ENCODE measurements around the gene OR4M1. TPM values are rescaled to one million over a fixed set of nuclear protein-coding genes. Genes with fewer than 3 reads are reported as not detected.
"Not testable (repeated sequence)": the region's sequence is repeated elsewhere in the genome, so short reads cannot be mapped to it uniquely, and the experiment has no call there.

Gene OR4M1
- polyA plus RNA-seq, 3 donors = not detected

DNA sequence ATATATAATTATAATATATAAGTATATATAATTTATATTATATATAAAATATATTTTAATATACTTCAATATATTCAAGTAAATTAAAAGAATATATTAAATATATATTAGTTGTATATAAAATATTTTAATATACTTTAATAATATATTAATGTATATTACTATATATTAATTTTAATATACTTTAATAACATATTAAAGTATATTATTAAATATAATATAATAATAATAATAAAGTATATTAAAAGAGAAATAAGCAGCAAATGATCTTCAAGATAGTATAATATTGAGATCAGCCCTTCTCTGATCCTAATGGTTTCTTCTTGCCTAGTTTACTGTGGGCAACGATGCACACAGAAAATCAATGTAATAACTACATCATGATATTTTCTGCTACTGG, 2.3 kb downstream of the OR4M1 start:
- no peaks in the 10 kb centered on the region for H3K4me1 ChIP-seq (ENCODE audit: control insufficient read depth in 1 of 2, insufficient read depth in 2 of 2, low read length in 2 of 2)
- H3K4me3 ChIP-seq (replicated peaks in 1 of 3; ENCODE audit: low read depth in 2 of 3, low read length in 3 of 3) = no peak overlapping the region
- no peak overlapping the region for H3K27ac ChIP-seq (ENCODE audit: low read depth in 1 of 2, low read length in 2 of 2)
- TF ChIP-seq, protein P1, sequence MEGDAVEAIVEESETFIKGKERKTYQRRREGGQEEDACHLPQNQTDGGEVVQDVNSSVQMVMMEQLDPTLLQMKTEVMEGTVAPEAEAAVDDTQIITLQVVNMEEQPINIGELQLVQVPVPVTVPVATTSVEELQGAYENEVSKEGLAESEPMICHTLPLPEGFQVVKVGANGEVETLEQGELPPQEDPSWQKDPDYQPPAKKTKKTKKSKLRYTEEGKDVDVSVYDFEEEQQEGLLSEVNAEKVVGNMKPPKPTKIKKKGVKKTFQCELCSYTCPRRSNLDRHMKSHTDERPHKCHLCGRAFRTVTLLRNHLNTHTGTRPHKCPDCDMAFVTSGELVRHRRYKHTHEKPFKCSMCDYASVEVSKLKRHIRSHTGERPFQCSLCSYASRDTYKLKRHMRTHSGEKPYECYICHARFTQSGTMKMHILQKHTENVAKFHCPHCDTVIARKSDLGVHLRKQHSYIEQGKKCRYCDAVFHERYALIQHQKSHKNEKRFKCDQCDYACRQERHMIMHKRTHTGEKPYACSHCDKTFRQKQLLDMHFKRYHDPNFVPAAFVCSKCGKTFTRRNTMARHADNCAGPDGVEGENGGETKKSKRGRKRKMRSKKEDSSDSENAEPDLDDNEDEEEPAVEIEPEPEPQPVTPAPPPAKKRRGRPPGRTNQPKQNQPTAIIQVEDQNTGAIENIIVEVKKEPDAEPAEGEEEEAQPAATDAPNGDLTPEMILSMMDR (IDR thresholded peaks at IDR 0.05) = no peak
- H2AFZ ChIP-seq (ENCODE audit: insufficient read depth, low read depth, low read length, poor library complexity, severe bottlenecking) = no peak overlapping the region
- WGBS (ENCODE audit: insufficient coverage) = no CpG with 5 or more reads among the region's 1 CpG
- peaks cover 14 to 15% of the 10 kb centered on the region in 2 donors for H3K9me3 ChIP-seq (replicated peaks in 1 of 2; ENCODE audit: control insufficient read depth in 1 of 2, insufficient read depth in 1 of 2, low read length in 2 of 2)
- Mint-ChIP-seq H3K27ac (no peak overlapping the region), H3K9me3 (peaks cover 7 to 20% (median 12%) of the 10 kb centered on the region in 7 donors), H3K4me1 (no peaks in the 10 kb centered on the region), H3K27me3 (ENCODE audit: low read depth in 3 of 3) (peaks cover 0 to 3% (median 0%) of the 10 kb centered on the region in 3 donors), H3K36me3 (no peaks in the 10 kb centered on the region), H3K4me3 (no peak overlapping the region)
- H3K27me3 ChIP-seq (ENCODE audit: control insufficient read depth in 2 of 2, insufficient read depth in 2 of 2, low read length in 2 of 2) = no peaks in the 10 kb centered on the region
- H3K4me2 ChIP-seq (replicated peaks; ENCODE audit: extremely low read depth, low read length, poor library complexity, severe bottlenecking) = no peak overlapping the region
- no peaks in the 10 kb centered on the region for H3K79me2 ChIP-seq (ENCODE audit: insufficient read depth, low read length)
- H3K36me3 ChIP-seq (replicated peaks in 1 of 2; ENCODE audit: control insufficient read depth in 1 of 2, insufficient read depth in 2 of 2, low read length in 2 of 2) = no peaks in the 10 kb centered on the region
- DNase-seq = no peak
- H4K20me1 ChIP-seq (ENCODE audit: insufficient read depth, low read length) = no peaks in the 10 kb centered on the region
- intact Hi-C loops (cut with micrococcal nuclease) = no loop called here
- no peak overlapping the region for H3K9ac ChIP-seq (ENCODE audit: insufficient read depth, low read length, poor library complexity, severe bottlenecking)

DNA sequence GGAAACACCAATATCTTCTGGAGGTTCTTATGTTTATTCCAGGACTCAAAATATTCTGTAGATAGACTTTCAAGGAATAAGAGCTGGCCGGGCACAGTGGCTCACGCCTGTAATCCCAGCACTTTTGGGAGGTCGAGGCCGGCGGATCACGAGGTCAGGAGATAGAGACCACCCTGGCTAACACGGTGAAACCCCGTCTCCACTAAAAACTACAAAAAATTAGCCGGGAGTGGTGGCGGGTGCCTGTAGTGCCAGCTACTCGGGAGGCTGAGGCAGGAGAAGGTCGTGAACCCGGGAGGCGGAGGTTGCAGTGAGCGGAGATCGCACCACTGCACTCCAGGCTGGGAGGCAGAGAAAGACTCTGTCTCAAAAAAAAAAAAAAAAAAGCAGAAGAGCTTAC, 12.5 kb downstream of the OR4M1 start:
- intact Hi-C loops (cut with micrococcal nuclease); H3K4me1 ChIP-seq (ENCODE audit: control insufficient read depth in 1 of 2, insufficient read depth in 2 of 2, low read length in 2 of 2): not testable (repeated sequence)
- WGBS (ENCODE audit: insufficient coverage) = 86% methylated on average over 13 of the region's 16 CpGs

DNA sequence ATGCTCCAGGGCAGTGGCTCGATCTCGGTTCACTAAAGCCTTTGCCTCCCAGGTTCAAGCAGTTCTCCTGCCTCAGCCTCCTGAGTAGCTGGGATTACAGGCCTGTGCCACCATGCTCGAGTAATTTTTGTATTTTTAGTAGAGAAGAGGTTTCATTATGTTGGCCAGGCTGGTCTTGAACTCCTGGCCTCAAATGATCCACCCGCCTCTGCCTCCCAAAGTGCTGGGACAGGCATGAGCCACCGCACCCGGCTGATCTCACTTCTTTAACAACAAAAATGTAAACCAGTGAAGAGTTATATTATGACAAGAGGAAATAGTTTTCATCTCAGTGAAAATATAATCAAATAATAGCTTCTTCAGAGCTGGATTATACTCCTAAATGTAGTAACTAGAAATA, 14.0 kb downstream of the OR4M1 start:
- H3K27ac Mint-ChIP-seq; H3K9me3 Mint-ChIP-seq; H3K27me3 Mint-ChIP-seq (ENCODE audit: low read depth in 3 of 3); H3K27me3 ChIP-seq (ENCODE audit: control insufficient read depth in 2 of 2, insufficient read depth in 2 of 2, low read length in 2 of 2); H3K4me2 ChIP-seq (replicated peaks; ENCODE audit: extremely low read depth, low read length, poor library complexity, severe bottlenecking); H3K9ac ChIP-seq (ENCODE audit: insufficient read depth, low read length, poor library complexity, severe bottlenecking); H3K4me1 ChIP-seq (ENCODE audit: control insufficient read depth in 1 of 2, insufficient read depth in 2 of 2, low read length in 2 of 2); H3K79me2 ChIP-seq (ENCODE audit: insufficient read depth, low read length); H4K20me1 ChIP-seq (ENCODE audit: insufficient read depth, low read length); H3K36me3 ChIP-seq (replicated peaks in 1 of 2; ENCODE audit: control insufficient read depth in 1 of 2, insufficient read depth in 2 of 2, low read length in 2 of 2); H3K4me3 ChIP-seq (replicated peaks in 1 of 3; ENCODE audit: low read depth in 2 of 3, low read length in 3 of 3); H2AFZ ChIP-seq (ENCODE audit: insufficient read depth, low read depth, low read length, poor library complexity, severe bottlenecking); intact Hi-C loops (cut with micrococcal nuclease); H3K27ac ChIP-seq (ENCODE audit: low read depth in 1 of 2, low read length in 2 of 2); H3K36me3 Mint-ChIP-seq; H3K4me1 Mint-ChIP-seq; DNase-seq; H3K4me3 Mint-ChIP-seq: not testable (repeated sequence)
- WGBS (ENCODE audit: insufficient coverage) = 57% methylated on average over 3 of the region's 6 CpGs
- peaks cover 0 to 11% of the 10 kb centered on the region in 2 donors for H3K9me3 ChIP-seq (replicated peaks in 1 of 2; ENCODE audit: control insufficient read depth in 1 of 2, insufficient read depth in 1 of 2, low read length in 2 of 2)

More for the DNA sequence above, 12.5 kb downstream of the OR4M1 start:
- not testable (repeated sequence) for H3K4me3 Mint-ChIP-seq; H3K4me2 ChIP-seq (replicated peaks; ENCODE audit: extremely low read depth, low read length, poor library complexity, severe bottlenecking); H3K27ac Mint-ChIP-seq; H2AFZ ChIP-seq (ENCODE audit: insufficient read depth, low read depth, low read length, poor library complexity, severe bottlenecking); H3K36me3 ChIP-seq (replicated peaks in 1 of 2; ENCODE audit: control insufficient read depth in 1 of 2, insufficient read depth in 2 of 2, low read length in 2 of 2); H3K27me3 ChIP-seq (ENCODE audit: control insufficient read depth in 2 of 2, insufficient read depth in 2 of 2, low read length in 2 of 2); DNase-seq; H3K36me3 Mint-ChIP-seq; H3K79me2 ChIP-seq (ENCODE audit: insufficient read depth, low read length); H3K4me1 Mint-ChIP-seq; H3K4me3 ChIP-seq (replicated peaks in 1 of 3; ENCODE audit: low read depth in 2 of 3, low read length in 3 of 3); H3K27ac ChIP-seq (ENCODE audit: low read depth in 1 of 2, low read length in 2 of 2); H3K9me3 Mint-ChIP-seq; H3K9ac ChIP-seq (ENCODE audit: insufficient read depth, low read length, poor library complexity, severe bottlenecking); H4K20me1 ChIP-seq (ENCODE audit: insufficient read depth, low read length); H3K27me3 Mint-ChIP-seq (ENCODE audit: low read depth in 3 of 3)
- peaks cover 0 to 11% of the 10 kb centered on the region in 2 donors for H3K9me3 ChIP-seq (replicated peaks in 1 of 2; ENCODE audit: control insufficient read depth in 1 of 2, insufficient read depth in 1 of 2, low read length in 2 of 2)

DNA sequence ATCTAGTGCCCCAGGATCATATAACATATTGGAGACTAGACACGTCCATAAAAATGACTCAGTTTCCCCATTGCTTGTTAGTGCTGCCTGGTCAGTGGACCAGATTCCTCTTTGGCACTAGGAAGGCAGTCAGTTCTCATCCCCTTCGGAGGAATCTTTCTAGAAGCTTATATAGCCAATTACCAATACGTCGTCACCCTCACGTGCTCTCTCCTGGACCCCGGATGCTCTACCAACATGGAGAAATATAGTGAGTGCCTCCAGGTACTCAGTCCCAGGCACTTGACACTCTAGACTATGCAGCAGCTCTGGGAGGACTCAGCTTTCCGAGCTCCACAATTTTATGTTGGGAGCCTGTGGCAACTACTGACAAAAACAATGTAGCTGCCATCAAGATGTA, 14.8 kb downstream of the OR4M1 start:
- H3K4me1 ChIP-seq (ENCODE audit: control insufficient read depth in 1 of 2, insufficient read depth in 2 of 2, low read length in 2 of 2); H3K27me3 ChIP-seq (ENCODE audit: control insufficient read depth in 2 of 2, insufficient read depth in 2 of 2, low read length in 2 of 2); H2AFZ ChIP-seq (ENCODE audit: insufficient read depth, low read depth, low read length, poor library complexity, severe bottlenecking); H3K79me2 ChIP-seq (ENCODE audit: insufficient read depth, low read length); H3K4me2 ChIP-seq (replicated peaks; ENCODE audit: extremely low read depth, low read length, poor library complexity, severe bottlenecking); intact Hi-C loops (cut with micrococcal nuclease); H3K9ac ChIP-seq (ENCODE audit: insufficient read depth, low read length, poor library complexity, severe bottlenecking); H3K36me3 ChIP-seq (replicated peaks in 1 of 2; ENCODE audit: control insufficient read depth in 1 of 2, insufficient read depth in 2 of 2, low read length in 2 of 2); DNase-seq; H3K4me3 Mint-ChIP-seq; H3K36me3 Mint-ChIP-seq; H3K27me3 Mint-ChIP-seq (ENCODE audit: low read depth in 3 of 3); H3K4me1 Mint-ChIP-seq; H3K4me3 ChIP-seq (replicated peaks in 1 of 3; ENCODE audit: low read depth in 2 of 3, low read length in 3 of 3); H3K27ac ChIP-seq (ENCODE audit: low read depth in 1 of 2, low read length in 2 of 2); H3K9me3 Mint-ChIP-seq; H4K20me1 ChIP-seq (ENCODE audit: insufficient read depth, low read length); H3K27ac Mint-ChIP-seq: not testable (repeated sequence)
- H3K9me3 ChIP-seq (replicated peaks in 1 of 2; ENCODE audit: control insufficient read depth in 1 of 2, insufficient read depth in 1 of 2, low read length in 2 of 2) = peaks cover 0 to 11% of the 10 kb centered on the region in 2 donors
- WGBS (ENCODE audit: insufficient coverage) = 73% methylated on average over 7 of the region's 7 CpGs
